G401.6 (cell line): ENCODE measurements around the gene EXOC3.
"Not testable (repeated sequence)": the region's sequence is repeated elsewhere in the genome, so short reads cannot be mapped to it uniquely, and the experiment has no call there.

Experiments
- FAIRE-seq: peaks from 2 replicates; lab custom pipeline; 2012; peaks lifted over from hg19 to GRCh38; lab: Jason Lieb, UNC

The EXOC3 gene

DNA sequence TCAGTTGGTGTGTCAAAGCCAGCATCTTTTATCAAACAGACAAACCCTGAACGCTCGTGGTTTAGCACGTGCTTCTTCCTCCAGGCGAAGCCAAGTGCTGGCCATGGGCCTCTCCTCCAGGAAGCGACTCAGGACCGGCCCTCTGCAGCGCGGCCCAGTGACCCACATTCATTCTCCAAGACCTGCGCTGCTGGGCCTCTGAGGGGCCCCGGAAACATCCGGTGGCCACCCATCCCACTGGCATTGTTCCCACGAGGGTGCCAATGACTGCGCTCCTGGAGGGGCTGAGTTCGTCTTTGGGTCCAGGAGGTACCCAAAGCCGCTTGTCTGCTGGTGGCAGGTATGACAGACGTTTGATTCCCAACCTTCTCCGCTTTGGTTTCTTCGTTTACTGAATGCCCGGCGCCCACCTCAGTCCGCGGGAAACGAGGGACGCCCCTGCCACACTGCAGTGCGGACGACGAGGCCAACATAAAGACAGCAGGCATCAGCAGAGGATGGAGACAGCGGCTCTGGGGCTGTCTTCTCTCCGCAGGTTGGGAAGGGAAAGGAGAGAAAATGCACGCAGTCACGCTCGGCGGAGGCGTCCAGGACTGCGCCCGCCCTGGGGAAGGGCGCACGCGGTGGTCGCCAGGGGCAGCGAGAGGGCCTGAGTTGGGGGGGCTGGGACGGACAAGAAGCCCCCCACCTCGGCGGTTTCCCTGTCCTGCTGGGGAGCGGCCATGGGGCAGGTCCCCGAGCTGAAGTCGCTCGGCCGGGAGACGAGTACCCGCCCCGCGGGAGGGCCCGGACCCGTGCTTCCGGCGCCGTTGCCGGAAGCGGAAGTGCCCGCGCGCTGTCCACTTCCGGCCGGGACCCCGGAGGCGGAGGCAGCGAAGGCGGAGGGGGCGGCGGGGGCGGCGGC, at the start of gene EXOC3:
EXOC3 (plus strand) TSS at position 842 of the 904 bp plus-strand sequence. CDS start 3,030 bp downstream, outside the sequence.
- FAIRE-seq = no peak

DNA sequence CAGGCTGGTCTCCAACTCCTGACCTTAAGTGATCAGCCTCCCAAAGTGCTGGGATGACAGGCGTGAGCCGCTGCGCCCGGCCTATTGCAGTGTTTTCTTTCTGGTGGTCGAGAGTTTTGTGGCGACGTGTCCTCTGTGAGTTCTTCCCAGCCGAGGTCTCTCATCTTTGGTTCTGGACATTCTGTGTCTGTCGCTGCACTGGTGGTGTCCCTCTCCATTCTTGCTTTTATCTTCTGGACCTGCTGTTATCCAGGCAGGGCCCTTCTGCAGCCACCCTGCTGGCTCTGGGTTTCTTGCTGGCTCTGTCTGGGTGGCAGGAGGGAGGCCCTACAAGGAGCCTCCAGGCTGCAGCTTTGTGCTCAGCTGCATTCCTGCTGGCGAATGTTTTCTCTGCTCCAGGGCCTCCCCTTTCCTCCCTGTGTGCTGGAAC, 49.1 kb upstream of the EXOC3 start:
- FAIRE-seq = no peak

DNA sequence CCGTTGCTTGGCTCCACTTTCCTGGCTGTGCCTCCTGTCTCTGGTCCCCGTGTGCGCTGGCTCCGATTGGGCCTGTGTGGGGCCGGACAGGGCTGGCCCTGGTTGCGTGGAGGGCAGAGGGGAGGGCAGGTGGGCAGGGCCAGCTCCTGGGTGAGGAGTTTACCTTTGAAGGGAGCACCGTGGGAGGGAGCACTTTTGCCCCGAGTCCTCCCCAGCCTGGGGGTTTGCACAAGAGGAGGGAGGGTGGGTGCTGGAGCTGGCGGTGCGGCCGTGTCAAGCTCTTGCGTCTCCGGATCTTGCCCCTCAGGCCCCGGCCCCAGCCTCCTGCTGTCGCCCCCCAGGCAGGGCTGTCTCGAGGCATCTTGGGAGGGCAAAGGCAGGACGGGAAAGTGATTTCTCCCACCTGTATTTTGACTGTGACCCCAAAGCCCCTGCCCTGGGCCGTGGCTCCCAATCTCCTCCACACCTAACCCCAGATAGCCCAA, 48.3 kb upstream of the EXOC3 start:
- FAIRE-seq = no peak

DNA sequence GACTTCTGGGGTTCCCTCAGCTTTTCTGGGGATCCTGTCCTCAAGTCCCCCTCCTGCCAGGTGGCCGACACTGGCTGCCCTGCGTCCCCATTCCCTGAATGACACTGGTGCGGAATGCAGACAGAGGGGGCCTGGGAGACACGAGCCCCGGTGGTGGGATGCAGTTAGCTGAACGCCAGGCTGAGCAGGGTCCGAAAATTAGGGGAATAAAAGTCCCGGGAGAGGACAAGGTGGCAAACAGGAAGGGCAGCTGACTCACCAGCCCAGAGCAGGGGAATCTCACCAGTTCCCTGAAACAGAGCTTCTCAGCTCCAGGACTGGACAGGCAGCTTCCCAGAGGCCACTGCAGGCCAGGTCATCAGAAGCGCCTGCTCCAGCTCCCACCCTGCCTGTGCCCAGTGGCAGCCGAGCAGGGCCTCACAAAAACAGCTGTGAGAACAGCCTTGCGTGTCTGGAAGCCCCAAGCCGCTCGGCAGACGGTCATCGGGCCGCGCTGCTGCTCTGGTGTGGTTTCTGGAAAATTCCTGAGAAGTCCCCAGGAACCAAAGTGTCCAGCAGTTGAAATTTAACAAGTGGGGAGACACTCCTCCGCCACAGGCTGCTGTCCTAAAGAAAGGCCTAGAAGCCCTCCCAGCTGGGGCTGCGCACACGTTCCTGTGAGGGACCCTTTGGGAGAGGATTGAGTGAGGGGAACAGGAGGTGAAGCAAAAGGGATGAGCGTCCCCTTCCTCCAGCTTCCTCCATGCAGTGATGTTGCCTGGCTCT, 47.6 kb upstream of the EXOC3 start:
- no peak for FAIRE-seq

DNA sequence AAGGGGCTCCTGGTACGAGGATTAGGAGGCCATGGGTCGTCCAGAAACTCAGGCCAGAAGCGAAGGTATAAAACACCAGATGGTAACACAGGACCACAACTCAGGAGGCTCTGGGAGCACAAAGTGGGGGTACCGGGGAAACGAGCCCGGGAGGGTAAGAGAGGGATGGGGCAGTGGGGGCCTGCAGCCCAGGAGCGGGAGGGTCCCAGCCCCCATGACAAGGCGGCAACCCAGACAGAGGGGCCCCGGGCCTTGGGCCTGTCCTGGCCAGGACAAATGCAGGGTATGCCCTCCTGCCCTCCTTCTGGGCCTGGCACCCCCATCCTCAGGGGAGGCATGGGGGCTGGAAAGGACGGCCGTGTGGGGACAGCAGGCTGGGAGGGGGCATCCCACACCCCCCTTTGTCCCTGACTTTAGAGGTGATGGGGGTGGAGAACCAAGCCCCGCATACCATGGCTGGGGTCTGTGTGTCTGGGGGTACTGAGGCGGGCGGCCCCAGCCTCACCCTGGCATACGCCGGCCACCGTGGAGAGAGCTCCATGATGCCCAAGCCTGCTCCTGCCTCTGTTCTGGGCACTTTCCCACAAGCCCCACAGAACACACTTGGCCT, 47.0 kb upstream of the EXOC3 start:
- FAIRE-seq = no peak

DNA sequence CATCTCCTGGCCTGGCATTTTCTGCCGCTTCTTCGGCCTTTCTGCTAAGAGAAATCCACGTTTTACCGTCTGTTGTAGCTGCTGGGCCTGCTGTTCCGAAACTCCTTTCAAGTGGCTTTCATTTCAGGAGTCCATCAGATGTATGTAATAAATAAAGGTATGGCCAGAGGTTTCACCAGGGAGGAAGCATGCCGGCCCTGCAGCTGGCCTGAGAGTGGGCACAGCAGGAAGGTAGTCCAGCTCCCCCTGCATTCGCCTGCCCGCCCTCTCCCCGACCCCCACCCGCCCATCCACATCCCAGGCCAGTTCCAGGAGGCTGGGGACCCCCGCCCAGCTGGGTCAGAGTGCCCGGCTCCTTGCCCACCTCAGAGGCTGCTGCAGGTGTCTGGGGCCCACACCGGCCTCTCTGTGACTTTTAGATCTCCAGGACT, 46.4 kb upstream of the EXOC3 start:
- no peak for FAIRE-seq

DNA sequence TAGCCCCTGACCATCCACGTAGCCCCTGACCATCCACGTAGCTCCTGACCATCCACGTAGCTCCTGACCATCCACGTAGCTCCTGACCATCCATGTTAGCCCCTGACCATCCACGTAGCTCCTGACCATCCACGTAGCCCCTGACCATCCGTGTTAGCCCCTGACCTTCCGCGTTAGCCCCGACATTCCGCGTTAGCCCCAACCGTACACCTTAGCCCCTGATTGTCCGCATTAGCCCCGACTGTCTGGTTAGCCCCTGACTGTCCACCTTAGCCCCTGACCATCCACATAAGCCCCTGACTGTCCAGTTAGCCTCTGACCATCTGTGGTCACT, 44.9 kb upstream of the EXOC3 start:
- not testable (repeated sequence) for FAIRE-seq

DNA sequence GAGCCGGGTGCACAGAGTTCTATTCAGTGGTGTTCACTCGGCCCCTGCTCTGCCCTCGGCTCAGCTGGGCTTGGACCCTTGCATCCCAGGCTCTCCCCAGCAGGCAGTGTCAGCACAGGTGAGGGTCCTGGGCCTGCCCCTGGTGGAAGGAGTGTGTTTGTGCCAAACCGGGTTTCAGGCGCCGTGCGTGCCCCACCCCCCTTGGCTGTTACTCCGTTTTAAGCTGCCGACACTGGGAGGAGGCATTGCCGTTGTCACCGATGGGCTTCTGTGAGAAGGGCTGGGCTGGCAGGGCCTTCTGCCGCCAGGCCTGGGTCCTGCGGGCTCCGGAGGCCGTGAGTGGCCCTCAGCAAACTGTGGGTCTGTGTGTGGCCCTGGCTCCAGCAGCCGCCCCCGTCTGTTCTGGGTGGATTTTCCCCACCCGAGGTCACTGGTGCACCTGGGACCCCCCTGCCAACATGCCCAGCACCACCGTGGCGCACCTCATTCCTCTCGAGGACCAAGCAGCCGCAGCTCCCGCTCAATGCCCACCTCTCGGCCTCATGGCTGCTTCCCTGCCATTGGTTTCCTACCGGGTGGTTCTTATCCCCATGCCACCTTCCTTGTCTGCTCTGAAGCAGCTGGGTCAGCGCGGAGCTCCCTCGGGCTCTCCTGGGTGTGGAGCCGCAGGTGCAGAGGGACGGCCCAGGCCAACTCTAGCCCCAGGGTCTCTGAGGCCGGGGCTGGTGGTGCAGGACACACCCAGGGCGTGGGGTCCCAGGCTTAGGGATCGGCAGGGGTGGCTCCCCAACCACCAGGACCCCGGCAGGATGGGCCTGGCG, 44.3 kb upstream of the EXOC3 start:
- FAIRE-seq = no peak

DNA sequence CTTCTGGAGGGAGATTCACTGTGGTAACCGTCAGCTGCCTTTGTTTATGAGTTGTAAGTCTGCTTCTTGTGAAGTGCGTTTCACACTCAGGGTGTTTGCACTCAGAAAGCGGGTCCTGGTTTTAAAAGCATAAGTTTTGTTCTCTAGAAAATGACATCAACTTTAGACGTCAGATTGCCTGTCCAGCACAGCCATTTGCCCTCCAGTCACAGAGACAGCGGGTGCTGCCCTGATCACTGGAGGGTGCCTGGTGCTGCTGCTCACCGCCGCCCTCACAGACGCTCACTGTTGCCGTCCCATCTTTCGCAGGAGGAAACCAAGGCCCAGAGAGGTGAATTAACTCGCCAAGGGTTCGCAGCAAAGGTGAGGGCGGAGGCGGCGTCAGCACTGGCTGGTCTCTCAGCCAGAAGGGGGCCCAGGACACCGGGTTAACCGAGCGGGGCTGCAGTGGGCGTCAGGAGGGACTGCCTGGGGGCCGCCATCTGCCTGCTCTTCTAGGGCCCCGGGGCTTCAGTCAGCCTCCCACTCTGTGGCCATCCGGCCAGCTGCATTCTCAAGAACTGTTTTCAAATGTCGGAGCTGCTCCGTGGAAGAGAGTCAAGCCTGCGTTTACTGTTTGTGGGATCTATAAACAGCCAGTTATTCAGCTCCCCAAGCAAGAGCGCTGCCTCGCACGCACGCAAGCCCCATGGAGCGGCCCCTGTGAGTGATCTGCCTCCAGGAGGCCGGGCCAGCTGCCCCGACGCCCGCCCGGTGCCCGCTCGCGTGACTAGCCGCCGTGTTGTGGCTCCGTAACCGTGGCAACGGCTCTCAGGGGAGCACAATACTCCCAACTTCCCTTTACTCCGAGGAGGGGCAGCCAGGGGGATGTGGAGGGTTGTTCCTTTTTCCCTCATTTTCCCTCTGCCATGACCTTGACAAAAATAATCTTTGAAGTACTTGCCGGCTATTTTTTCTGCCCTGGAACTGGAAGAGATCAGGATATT, 43.4 kb upstream of the EXOC3 start:
- no peak for FAIRE-seq

DNA sequence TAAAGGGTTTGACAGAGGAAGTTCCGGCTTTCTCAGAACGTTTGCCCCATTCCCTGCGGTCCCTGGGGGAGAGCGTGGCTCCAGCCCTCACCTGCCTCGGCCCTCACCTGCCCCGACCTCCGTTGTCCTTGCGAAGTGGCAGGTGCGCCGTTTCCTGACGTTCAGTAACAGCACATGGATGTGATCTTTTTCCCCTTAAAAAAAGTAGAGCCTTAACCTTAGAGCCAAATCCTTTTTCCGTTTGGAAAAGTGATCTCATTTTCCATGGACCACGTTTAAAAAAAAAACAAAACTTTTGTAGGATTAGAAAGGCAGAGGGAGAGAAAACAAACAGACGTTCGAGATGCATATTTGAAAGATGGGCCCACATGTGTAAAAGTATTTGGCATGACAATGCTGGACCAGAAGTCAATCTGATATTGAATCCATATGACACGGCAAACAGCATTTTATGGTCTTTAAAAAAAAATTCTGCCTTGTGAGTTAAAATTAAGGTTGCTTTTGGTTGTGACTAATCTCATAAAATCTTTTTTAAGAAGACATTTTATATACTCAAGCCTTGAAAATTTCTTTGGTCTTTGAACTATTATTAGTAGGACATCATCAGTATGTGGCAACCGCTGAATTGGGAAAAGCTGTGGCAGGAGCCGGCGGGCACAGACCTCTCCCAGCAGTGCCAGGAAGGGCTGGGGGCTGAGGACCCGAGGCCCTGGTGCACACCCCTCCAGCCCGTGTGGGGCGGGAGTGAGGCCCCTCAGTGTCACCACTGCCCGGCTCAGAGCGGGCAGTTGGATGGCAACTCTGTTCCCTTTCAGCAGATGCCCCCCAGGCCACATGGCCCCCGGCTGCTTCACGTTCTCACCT, 42.5 kb upstream of the EXOC3 start:
- FAIRE-seq = no peak

DNA sequence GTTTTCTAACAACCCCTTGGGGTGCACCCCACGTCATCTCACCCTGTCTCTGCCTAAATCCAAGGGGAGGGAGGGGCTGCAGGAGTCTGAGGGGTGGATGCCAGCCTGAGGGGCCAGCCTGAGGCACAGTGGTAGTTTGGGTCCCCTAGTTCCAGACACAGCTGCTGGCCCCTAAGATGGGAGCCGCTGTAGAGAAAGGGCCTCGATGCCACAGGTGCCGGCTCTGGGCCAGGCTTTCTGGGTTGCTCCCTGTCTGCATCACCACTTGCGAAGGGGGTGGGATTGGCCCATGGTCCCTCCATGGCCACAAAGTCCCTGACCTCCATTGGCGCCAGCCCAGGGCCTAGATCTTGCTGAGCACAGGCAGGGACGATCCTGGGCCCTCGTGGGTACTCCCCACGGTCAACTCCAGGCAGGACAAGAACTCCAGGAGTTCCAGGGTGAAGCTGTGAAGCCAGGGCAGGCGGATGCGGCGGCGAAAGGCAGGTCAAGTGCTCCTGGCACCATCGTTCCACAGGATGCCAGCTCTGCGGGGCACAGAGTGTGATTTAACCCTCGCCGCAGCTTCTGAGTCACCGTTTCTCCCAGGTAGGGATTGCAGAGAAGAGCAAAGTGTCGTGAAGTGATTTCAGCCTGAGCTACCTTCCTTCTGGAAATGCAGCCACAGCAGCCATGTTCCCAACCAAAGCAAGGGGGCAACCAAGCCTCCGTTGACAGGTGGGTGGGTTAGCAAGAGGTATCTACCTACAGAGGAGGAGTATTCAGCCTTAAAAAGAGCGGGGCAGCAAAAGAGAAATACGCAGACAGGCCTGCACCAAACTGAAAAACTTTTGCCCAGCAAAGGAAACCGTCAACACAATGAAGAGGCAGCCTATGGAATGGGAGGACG, 41.6 kb upstream of the EXOC3 start:
- FAIRE-seq = no peak

DNA sequence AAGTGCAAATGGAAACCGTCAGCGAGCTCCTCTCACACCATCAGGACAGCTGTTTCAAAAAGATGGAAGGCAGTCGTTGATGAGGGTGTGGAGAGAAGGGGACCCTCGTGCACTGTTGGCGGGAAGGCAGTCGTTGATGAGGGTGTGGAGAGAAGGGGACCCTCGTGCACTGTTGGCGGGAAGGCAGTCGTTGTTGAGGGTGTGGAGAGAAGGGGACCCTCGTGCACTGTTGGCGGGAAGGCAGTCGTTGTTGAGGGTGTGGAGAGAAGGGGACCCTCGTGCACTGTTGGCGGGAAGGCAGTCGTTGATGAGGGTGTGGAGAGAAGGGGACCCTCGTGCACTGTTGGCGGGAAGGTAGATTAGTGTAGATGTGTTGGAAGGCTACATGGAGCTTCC, 40.8 kb upstream of the EXOC3 start:
- FAIRE-seq = not testable (repeated sequence)

DNA sequence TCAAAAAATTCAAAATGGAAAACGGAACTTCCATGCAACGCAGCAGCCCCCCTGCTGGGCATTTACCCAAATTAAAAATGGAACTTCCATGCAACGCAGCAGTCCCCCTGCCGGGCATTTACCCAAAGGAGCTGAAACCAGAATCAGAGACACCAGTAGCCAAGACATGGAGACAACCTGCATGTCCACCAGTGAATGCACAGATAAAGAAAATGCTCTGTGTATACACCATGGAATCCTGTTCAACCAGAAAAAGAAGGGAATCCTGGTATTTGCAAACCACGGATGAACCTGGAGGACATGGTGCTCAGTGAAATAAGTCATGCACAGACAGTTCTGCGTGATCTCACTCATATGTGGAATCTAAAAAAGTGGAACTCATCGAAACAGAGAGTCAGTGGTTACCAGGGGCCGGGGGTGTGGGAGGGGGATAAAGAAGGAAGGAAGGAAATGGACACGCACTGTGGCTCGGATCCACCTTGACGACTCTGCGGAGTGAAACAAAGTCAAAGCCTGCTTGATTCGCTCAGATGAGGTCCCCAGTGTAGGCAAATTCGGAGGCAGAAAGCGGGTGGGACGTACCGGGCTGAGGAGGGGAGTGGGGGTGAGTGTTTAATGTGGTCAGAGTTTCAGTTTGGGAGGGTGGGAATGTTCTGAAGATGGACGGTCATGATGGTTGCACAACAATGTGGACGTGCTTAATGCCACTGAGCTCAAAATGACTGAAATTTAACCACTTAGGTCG, 40.2 kb upstream of the EXOC3 start:
- FAIRE-seq = no peak

DNA sequence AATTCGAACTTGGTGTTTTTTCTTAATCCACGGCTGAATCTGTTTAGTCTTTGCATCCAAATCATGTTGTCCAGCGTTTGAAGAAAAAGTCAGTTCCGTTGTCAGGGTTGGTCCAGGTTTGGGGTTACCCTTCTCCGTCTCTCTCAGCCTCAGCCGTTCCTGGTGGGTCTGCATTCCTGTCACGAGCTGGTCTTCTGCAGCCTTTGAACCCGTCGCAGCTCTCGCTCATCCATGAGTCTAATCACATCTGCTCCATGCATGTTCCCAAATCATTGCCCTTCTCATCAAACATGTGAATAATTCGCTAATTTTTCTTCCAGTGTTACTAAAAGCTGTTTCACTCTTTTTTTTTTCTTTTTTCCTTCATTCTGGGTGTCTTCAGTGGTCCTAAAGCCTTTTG, 39.0 kb upstream of the EXOC3 start:
- no peak for FAIRE-seq

DNA sequence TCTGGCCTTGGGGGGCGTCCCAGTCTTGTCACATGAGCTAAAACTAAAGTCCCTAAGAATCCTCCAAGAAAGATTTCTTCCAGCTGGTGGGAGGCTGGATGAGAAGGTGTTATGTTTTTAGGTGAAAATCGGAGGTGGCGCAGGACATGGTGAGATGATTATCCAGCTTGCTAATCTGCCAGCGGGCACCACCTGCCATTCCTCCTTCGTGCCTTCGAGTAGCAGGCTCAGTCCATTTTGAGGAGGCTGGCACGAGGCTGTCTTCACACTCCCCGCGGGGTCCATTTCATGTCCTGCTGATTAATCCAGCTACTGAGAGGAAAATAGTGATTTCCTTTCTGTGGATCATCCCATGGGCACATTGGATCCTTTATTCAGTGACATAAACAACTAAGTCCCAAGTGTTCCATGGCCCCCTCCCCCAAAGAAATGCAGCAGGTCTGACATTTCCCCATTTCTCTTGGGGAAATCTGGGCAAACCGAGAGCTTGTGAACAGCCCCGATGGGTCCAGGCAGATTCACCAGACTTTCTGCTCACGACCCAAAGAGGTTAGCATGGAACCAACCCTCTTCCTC, 38.2 kb upstream of the EXOC3 start:
- FAIRE-seq = no peak

DNA sequence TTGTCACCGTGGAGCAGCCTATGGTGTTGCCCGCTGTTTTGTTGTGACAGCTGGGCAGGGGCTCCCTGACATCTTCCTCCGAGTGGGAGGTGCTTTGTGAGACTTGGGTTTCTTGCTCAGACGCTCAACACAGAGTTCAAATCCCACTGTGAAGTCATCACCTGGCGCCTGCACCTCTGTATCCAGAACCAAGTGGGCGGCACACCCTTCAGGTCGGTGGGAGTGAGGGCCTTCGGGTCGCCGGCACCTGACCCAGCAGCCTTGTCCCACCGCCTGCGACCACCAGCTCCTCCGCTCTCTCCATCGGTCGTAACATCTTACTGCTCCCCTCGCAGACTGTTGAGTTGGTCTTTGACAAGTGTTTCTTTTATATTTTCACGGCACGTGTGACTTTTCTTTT, 37.6 kb upstream of the EXOC3 start:
- no peak for FAIRE-seq

DNA sequence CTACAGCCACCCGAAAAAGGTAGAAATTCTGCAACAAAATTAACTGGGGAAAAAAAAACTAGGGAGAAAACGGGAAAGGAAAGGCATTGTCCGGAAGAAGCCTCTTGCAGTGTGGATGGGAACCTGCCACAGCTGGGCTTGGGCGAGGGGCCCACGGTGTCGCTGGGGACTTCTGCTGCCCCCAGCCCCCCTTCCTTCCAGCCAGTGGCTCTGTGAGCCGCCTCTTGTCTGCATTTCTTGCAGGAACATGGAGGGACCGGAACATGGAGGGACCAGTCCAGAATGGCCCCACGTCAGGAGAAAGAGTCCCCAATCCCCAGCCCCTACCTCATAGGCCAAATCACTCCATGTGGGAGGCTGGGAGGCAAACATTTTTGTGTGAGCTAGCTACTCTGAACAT, 36.9 kb upstream of the EXOC3 start:
- FAIRE-seq = no peak

DNA sequence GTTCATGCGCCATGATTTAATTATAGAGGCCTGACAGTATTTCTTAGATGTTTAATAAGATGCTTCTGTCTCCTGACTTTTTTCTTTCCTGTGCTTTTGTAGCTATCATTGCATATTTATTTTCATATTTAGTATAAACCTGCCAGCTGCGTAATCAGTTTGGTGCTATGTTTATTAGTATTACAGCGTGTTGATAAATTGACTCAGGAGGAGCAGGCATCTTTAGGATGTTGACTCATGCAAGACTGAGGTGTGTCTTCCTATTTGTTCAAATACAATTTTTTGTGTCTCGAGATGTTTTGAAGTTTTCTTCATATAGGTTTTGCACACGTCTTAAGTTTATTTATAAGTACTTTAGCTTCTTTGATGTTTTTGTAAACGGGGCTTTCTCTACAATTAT, 35.9 kb upstream of the EXOC3 start:
- FAIRE-seq = no peak
